Smooth muscle cell (in vitro differentiated cells): ENCODE measurements around the gene ATP12A. TPM values are rescaled to one million over a fixed set of nuclear protein-coding genes. Genes with fewer than 3 reads are reported as not detected.
A peak's percentile ranks its signal among the peaks of the same experiment; 100 is the strongest.

Source experiments
- DNase-seq: peaks from one replicate; lab custom pipeline; 2025; ENCODE audit not compliant: unreplicated experiment; lab: John Stamatoyannopoulos, UW
- H2AFZ ChIP-seq: fragments of 200-600 bp; sonication (generic); 2 replicates; pipeline ENCODE4 v1.6.0; 2016; ENCODE audit warnings: antibody characterized with exemption, low read depth, mild to moderate bottlenecking
- H3F3A ChIP-seq: fragments of 200-600 bp; sonication (generic); 2 replicates; pipeline ENCODE4 v1.6.0; 2017; ENCODE audit warnings: antibody characterized with exemption, low read depth
- H3K27ac ChIP-seq: fragments of 200-600 bp; sonication (generic); 2 replicates; pipeline ENCODE4 v1.5.1; 2016; ENCODE audit warnings: low read depth, mild to moderate bottlenecking
- H3K27me3 ChIP-seq: fragments of 200-600 bp; sonication (generic); 2 replicates; pipeline ENCODE4 v1.6.1; 2016; ENCODE audit warnings: low read depth, mild to moderate bottlenecking
- H3K36me3 ChIP-seq: fragments of 200-600 bp; sonication (generic); 2 replicates; pipeline ENCODE4 v1.5.1; 2016; ENCODE audit warnings: low read depth
- H3K4me1 ChIP-seq: fragments of 200-600 bp; sonication (generic); 2 replicates; pipeline ENCODE4 v1.5.1; 2016; ENCODE audit warnings: low read depth
- H3K4me2 ChIP-seq: fragments of 200-600 bp; sonication (generic); 2 replicates; pipeline ENCODE4 v1.6.0; 2016; ENCODE audit warnings: mild to moderate bottlenecking
- H3K4me3 ChIP-seq: fragments of 200-600 bp; sonication (generic); 2 replicates; pipeline ENCODE4 v1.5.1; 2016; ENCODE audit warnings: mild to moderate bottlenecking
- H3K79me2 ChIP-seq: fragments of 200-600 bp; sonication (generic); 2 replicates; pipeline ENCODE4 v1.6.0; 2016; ENCODE audit warnings: low read depth, mild to moderate bottlenecking
- H3K9ac ChIP-seq: fragments of 200-600 bp; sonication (generic); 2 replicates; pipeline ENCODE4 v1.6.0; 2016; ENCODE audit warnings: low read depth
- H3K9me3 ChIP-seq: fragments of 200-600 bp; sonication (generic); replicated peaks from 2 replicates; pipeline ENCODE4 v1.5.1; 2016; ENCODE audit warnings: low read depth
- H4K20me1 ChIP-seq: fragments of 200-600 bp; sonication (generic); 2 replicates; pipeline ENCODE4 v1.6.0; 2016; ENCODE audit warnings: low read depth
- WGBS: methylation state at CpG from one replicate; pipeline ENCODE4 v1.1.7; 2016; ENCODE audit warnings: low lambda C conversion rate; 5-methylcytosine and 5-hydroxymethylcytosine counted together
- polyA plus RNA-seq: library from polyadenylated mRNA; unstranded; fragments of >200 nt; fragmentation: Nextera tagmentation; extraction: Ambion mirVana; gene quantifications from 2 replicates; pipeline ENCODE4 v1.2.1, GENCODE V29; 2016
- total RNA-seq: library from RNA; depleted of rRNA; stranded (reverse); fragments of >200 nt; gene quantifications from 2 replicates; pipeline ENCODE4 v1.2.3, GENCODE V29; 2014
- TF ChIP-seq, protein P1 (sequence below): fragments of 200-600 bp; sonication (generic); IDR thresholded peaks from 2 replicates; pipeline ENCODE4 v1.5.1; 2017; ENCODE audit warnings: borderline replicate concordance, mild to moderate bottlenecking, antibody characterized with exemption; ENCODE audit not compliant: insufficient read depth, poor library complexity, severe bottlenecking

ATP12A gene
- total and polyA plus RNA-seq, 2 experiments from 2014 or later, result 0.63 to 0.67 TPM

- Histone ChIP-seq H3K27me3 (no peaks in the 10 kb centered on the region), H3K9me3 (no peaks in the 10 kb centered on the region), H2AFZ (no peak overlapping the region), H3K4me2 (peak overlapping the region; percentile 86), H3K4me1 (peaks cover 7% of the 10 kb centered on the region), H3K4me3 (no peak overlapping the region), H3K9ac (peak overlapping the region; percentile 44), H3K79me2 (no peaks in the 10 kb centered on the region), H4K20me1 (no peaks in the 10 kb centered on the region), H3F3A (no peaks in the 10 kb centered on the region), H3K36me3 (no peaks in the 10 kb centered on the region), H3K27ac (peak overlapping the region; percentile 98)
- WGBS, result 52% methylated on average over 9 of the region's 9 CpGs
- TF ChIP-seq, protein P1, sequence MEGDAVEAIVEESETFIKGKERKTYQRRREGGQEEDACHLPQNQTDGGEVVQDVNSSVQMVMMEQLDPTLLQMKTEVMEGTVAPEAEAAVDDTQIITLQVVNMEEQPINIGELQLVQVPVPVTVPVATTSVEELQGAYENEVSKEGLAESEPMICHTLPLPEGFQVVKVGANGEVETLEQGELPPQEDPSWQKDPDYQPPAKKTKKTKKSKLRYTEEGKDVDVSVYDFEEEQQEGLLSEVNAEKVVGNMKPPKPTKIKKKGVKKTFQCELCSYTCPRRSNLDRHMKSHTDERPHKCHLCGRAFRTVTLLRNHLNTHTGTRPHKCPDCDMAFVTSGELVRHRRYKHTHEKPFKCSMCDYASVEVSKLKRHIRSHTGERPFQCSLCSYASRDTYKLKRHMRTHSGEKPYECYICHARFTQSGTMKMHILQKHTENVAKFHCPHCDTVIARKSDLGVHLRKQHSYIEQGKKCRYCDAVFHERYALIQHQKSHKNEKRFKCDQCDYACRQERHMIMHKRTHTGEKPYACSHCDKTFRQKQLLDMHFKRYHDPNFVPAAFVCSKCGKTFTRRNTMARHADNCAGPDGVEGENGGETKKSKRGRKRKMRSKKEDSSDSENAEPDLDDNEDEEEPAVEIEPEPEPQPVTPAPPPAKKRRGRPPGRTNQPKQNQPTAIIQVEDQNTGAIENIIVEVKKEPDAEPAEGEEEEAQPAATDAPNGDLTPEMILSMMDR, result no peak
- DNase-seq, result no peak
Measured at GRCh38 chr13:24672141-24673132, 7.8 kb upstream of the ATP12A start.

DNA sequence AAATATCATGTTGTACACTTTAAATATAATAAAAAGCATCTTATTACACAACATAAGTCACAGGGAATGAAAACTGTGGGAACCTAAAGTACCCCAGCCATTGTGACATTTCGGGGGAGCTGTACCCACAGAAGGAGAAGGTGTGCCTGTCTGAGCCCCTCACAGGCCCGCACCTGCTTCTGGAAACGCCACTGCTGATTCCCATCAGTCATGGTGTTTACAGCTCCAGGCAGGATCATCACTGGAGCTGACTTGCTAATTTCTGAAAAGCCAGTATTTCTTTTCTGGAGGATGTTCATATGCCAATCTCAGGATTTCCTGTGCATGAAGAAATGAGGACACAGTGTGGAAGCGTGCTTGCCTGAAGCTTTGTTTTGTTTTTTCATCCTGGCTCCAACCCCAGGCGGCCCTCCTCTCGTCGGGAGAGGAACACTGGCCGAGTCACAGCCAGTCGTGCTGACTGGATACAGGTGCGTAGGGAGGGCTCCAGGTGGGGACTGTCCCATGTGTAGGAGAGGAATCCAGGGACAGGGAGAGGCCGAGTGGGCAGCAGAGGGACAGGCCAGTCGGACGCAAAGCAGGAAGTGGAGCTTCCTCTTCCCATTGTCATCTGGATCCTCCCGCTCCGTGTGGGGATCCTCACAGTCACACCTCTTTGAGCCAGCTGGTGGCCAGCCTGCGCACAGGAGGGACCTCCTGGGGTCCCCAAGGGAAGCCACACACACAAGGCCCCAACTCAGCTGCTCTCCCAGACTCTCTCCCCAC, 4.2 kb upstream of the ATP12A start:
- Histone ChIP-seq H3K27me3 (peaks cover 21% of the 10 kb centered on the region), H3K9me3 (no peaks in the 10 kb centered on the region), H3K4me1 (peaks cover 11% of the 10 kb centered on the region), H3K27ac (no peak overlapping the region), H3K79me2 (no peaks in the 10 kb centered on the region), H3K9ac (no peak overlapping the region), H3K4me3 (no peak overlapping the region), H3K36me3 (no peaks in the 10 kb centered on the region), H3F3A (no peaks in the 10 kb centered on the region), H4K20me1 (no peaks in the 10 kb centered on the region), H2AFZ (no peak overlapping the region), H3K4me2 (no peak overlapping the region)
- TF ChIP-seq, protein P1, result no peak
- no peak for DNase-seq
- WGBS, result 83% methylated on average over 16 of the region's 16 CpGs

GRCh38 chr13:24678151-24678550, 2.1 kb upstream of the ATP12A start:
- no peak overlapping the region for H3K4me3 ChIP-seq
- H3K4me2 ChIP-seq, result no peak overlapping the region
- no peak overlapping the region for H2AFZ ChIP-seq
- H3K27ac ChIP-seq, result no peak overlapping the region
- H3K4me1 ChIP-seq, result peaks cover 6% of the 10 kb centered on the region
- TF ChIP-seq, protein P1, result no peak
- no peak overlapping the region for H3K9ac ChIP-seq
- H4K20me1 ChIP-seq, result no peaks in the 10 kb centered on the region
- no peak for DNase-seq
- no peaks in the 10 kb centered on the region for H3F3A ChIP-seq
- no peaks in the 10 kb centered on the region for H3K36me3 ChIP-seq
- H3K9me3 ChIP-seq, result no peaks in the 10 kb centered on the region
- peaks cover 28% of the 10 kb centered on the region for H3K27me3 ChIP-seq
- 77% methylated on average over 3 of the region's 3 CpGs for WGBS
- H3K79me2 ChIP-seq, result no peaks in the 10 kb centered on the region
